Raji (cell line): ENCODE measurements around the gene GPATCH2.

Experiments used
- POLR2A ChIP-seq: IDR thresholded peaks from 2 replicates; pipeline ENCODE4 v1.6.1; 2011; ENCODE audit warnings: low read depth, low read length, control low read depth; ENCODE audit not compliant: insufficient read depth

GPATCH2 gene

DNA sequence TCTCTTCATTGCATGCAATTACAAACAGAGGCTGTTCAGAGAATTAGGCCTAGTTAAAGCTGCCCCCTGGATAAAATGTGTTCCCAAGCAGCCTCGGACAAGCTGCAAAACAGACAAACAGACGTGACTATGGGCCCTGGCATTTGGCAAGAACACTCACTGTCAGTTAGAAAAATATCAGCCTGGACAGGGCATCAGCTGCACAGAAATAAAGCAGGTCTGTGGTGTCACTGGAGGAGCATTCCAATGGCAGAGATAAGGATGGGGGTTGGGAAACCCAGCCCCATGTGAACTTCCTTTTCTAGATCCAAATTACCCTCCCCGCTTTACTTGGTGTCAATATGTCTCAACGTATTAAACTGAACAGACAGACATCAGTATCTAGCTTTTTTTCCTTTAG, 177.1 kb downstream of the GPATCH2 start:
- TF ChIP-seq POLR2A, result no peak

DNA sequence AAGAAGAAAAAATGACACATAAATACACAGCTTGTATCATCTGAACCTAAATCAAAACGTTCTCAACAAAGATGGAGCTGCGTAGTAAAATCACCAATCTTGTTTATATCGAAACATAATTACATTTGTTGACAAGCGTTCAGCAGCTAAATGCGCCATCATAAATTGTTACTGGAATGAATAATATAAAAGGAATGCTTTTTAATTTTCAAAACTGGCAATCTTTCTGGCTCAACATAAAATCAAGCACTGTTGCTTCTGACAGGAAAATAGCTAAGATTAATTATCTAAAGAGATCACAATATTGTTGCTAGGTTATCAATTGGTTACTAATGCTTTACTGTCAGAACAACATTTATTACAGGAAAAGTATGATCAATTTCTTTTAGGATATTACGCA, 181.5 kb downstream of the GPATCH2 start:
- TF ChIP-seq POLR2A, result no peak

DNA sequence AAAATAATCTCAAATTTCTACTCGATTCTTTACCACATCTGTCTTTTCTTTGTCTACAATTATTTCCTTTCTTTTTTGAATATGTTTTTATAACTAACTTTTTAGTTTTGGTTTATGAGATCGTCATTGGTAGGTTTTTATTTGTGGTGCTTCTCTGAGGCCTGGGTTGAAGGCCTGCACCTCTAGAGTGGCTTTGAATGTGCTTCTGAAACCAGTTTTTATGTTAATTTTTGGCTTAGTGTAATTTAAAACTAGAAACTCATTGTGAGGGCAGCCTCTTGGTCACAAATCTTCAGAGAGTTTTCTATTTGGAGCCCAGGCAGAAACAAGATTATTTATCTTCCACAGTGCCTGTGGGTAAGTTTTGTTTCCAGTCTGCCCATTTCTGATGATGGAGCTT, 187.0 kb downstream of the GPATCH2 start:
- no peak for TF ChIP-seq POLR2A

DNA sequence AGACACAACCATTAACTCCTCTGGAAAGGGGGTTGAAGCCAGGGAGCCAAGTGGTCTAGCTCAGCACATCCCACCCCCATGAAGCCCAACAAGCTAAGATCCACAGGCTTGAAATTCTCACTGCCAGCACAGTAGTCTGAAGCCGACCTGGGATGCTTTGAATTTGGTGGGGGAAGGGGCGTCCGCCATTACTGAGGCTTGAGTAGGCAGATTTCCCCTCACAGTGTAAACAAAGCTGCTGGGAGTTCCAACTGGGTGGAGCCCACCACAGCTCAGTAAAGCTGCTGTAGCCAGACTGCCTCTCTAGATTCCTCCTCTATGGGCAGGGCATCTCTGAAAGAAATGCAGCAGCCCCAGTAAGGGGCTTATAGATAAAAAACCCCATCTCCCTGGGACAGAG, 193.5 kb downstream of the GPATCH2 start:
- TF ChIP-seq POLR2A, result no peak

DNA sequence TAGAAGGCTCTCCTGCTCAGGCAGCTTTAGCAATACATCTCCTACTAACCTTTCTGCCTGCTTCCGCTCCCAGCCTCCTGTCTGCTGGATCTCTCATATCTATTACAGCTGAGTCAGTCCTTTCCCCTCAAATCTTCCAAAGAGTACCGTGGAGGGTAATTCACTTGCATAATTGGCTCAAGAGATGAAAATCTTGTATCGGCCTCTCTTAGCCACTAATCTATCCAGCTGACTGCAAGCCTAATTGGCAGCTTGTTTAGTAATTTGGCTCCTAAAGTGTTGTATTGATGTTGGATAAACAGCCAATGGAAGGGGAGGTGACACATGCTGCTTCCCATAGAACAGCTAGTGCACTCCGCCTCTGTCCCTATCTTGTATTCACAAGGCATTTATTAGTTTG, 195.7 kb downstream of the GPATCH2 start:
- no peak for TF ChIP-seq POLR2A

DNA sequence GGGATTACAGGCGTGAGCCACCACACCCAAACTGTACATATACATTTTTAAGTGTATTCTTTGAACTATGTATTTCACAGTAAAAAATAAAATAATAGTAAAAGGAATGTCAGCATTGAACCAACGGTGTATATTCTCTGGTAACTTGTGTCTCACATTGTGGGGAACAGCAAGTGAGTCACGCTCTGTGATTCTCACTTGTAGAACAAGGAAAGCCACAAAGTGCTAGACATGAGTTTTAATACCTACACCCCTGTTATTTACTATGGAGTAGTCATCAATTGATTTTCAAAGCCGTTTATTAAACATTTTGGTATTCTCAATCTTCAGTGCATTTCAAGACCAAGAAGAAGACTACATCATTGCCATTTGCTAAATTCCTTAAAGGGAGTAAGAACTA, 197.2 kb downstream of the GPATCH2 start:
- TF ChIP-seq POLR2A, result no peak

DNA sequence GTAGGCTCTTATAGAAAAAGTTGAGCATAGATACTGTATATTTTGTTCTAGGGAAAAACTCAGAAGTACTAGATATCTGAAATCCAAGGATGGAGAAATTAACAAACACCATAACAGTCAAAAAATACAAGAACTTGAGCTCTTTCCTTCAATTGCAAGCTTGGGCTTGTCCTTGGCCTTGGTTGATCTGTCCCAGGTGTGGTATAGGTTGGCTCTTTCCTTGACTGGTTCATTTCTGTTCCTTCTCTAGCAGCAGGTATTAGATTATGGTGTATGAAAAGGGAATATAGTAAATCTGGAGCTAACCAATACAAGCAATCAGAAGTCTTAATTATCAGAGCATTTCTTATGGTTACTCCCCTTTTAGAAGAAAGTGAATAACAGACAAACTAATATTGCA, 198.6 kb downstream of the GPATCH2 start:
- TF ChIP-seq POLR2A, result no peak

DNA sequence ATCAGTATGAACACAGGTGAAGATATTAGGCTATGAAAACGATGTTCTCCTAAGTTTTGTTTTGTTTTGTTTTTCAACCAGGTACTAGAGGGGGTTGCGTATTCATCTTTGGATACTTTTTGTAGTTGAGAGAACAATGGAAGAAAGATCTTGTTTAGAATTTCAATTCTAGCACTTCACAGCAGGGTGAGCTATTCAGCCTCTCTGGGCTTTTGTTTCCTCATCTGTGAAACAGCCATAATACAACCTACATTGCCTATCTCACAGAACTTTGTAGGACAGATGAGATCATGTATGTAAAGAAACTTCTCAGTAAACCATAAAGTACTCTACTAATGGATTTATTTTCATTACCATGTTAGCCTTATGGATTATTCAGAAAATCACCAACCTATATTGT, 199.5 kb downstream of the GPATCH2 start:
- TF ChIP-seq POLR2A, result no peak

DNA sequence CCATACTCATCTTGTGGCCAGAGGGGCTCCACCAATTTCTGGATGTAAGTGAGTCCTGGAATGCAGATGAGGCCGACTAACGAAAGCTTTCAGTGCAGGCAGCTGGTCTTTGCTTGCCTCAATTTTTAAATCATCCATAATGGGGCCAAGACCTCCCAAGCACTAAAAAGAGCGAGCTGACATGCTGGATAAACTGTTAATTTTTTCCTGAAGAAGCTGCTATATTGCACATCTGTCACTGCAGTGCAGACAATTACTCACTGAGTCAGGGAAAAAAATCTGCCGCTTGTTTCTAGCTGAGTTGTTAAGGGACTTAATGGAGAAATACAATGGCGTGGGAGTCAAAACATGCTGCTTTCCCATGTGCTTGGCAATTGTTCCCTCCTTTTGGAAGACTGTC, 205.5 kb downstream of the GPATCH2 start:
- TF ChIP-seq POLR2A, result no peak

DNA sequence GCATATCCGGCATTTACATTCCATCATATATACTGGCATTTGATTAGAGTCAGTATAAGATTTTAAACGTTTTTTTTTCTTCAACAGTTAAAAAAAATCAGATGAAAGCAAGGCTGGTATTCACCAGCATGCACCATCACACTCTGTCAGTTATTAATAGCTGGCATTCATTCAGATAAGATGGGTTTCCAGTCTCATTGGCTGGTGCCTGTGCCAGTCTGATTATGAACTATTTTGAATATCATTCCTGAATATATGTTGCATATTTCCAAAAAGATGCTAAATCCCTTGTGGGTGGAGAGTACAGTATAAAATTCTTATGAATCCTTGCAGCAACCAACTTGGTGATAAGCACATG, 211.7 kb downstream of the GPATCH2 start:
- TF ChIP-seq POLR2A, result no peak

DNA sequence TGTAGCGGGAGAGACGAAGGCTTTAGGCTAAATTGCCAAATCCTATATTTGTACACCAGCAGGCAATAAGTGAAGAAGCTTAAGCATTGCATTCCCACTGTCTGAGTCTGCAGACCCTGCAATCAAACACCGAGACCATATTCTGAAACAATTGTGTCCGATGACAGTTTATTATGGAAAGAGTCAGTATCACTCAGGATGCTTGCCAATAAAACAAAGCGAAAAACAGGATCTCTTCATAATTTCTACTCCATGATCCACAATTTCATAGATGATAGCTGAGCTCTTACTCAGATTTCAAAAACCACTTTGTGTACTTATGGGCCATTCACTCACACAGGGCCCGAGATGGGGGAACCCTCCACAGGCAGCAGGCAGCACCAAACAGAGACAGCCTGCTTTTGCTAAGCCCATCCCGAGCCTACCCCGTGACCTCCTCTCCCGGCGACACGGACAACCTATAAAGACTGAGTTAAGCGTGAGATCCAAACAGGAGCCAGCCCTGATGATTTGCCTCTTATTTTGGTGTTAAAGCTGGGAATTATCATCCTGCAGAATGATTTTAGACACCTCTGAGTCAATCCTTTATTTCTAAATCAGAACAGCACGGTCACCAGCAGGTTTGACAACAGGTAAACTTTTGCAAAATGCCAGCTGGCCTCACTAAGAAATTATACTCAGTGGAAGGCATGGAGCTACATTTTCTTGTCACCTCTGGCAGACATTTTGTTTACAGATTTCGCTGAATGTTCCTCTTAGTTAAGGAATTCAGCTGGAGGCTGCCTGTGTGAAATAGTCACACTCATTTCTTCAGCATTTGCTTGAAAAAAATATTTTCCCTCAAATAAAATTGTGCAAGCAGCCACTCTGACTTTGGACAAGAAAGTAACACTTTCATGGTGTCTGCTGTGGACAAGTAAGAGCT, 212.4 kb downstream of the GPATCH2 start:
- TF ChIP-seq POLR2A, result no peak

DNA sequence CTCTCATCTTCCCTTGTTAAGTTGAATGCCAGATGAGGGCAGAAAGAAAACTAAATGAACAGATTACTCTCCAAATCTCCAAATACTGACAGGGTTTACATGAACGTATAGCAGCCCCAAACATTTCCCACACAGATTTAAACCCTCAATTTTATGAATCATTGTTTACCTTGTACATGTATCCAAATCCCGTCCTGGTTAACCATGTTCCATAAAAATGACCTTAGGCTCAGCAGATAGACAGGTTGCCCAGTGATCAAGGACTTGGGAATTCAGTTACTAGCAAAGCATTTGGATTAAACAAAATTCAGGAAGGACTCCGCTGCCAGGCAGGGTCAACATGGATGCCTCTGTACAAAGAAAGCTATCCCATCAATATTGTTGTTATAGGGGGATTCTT, 213.5 kb downstream of the GPATCH2 start:
- TF ChIP-seq POLR2A, result no peak

DNA sequence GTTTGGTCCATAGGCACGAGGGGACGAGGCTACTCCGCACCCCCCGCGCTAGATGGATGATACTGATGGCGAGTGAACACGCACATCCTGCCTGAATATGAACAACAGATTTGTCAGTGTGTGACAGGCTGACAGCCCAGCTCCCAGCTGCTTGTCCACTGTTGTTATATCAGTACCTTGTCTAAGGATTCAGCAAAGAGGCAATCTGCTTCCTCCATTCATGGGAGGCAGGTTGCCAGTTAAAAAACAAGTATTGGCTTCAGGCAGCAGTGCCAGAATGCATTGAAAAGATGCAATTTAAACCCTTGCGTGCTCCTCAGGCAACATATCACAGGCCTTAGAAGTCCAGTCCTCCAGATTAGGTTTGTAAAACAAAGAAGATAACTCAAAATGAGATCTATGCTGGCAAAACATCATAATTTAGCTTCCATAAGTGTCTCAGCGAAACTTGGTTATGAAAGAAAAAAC, 223.3 kb downstream of the GPATCH2 start:
- no peak for TF ChIP-seq POLR2A

DNA sequence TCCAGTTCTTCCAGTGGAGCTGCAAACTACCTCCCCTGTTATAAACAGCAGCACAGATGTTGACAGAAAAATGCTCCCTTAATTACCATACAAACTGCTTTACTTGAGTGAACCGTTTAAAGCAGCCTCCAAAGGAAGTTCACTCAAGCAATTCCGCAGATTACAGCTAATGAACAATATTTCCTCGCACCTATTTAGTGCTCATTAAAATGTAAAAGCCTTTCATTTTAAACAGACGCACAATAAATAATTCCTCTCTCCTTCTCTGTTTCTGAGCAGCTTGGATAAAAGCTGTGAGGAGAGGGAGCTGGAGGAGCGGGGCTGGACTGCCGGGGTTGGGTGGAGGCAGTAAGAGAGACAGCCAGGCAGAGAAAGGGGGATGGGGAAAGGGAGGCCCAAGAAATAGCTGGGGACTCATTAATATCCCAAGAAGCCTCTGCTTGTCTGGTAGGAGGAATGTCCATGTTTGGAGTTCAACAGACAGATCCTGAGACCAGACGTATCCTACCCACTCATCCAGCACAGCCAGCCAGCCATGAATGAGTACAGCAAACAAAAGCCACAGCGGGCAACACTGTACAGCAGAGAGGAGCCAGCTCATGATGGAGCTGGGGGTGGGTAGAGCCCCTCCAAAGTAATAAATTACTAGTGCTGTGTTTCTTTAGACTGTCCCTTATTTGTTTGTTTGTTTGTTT, 227.7 kb downstream of the GPATCH2 start:
- TF ChIP-seq POLR2A, result no peak

DNA sequence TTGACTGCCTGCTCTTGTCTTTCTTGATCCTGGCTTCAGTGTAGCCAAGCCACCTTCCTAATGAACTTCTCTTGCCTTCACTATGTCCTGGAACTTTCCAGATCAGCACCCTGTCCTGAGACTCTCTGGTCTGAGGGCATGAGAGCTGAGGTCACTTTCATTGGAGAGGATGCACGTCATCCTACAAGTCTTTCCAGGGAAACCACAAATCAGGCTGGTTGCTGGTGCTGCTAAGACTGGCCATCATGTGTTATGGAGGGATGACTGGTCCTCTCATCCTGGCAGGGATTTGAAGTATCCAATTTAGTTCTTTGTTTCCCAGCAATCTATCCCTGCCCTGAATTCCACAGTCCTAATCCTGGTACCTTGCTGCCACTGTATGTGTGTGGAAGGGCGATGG, 228.6 kb downstream of the GPATCH2 start:
- no peak for TF ChIP-seq POLR2A

DNA sequence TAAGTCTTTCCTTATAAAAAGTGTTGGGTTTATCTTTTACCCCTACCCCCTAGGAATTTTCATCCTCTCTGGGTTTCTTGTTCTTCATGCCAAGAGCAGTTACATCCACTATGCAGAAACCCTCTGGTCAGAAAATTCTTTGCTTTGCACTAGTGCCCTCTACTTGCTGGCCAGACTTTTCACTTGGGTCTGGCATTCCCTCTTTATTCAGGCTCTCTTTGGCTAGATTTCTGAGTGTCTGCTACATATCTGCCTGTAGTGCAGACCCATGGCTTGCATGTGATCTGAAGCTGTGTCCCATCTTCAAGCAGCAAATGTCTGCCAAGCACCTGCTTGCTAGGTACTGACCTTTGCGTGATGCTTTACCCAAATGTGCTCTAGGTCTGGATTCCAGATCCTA, 237.0 kb downstream of the GPATCH2 start:
- no peak for TF ChIP-seq POLR2A
